Endothelial cell of umbilical vein (primary cell): Measurements from ENCODE around the gene DDX25.
"Not testable (repeated sequence)": the region's sequence is repeated elsewhere in the genome, so short reads cannot be mapped to it uniquely, and the experiment has no call there.

Experiments used
- MAX ChIP-seq: IDR thresholded peaks from 2 replicates; pipeline ENCODE4 v1.6.1; 2011; ENCODE audit not compliant: insufficient read depth, insufficient read length
- POLR2A ChIP-seq: IDR thresholded peaks from 2 replicates; pipeline ENCODE4 v1.6.1; 2012; ENCODE audit warnings: low read depth, mild to moderate bottlenecking, control low read depth, low read length
- TF ChIP-seq, protein P1 (sequence below), 2 donors: IDR thresholded peaks; 1 replicate in 1 of 2; 2 replicates in 1 of 2; pipeline ENCODE4 v1.5.1; 2011; ENCODE audit warnings: low read length in 2 of 2, mild to moderate bottlenecking in 2 of 2, moderate library complexity in 2 of 2, control low read depth in 1 of 2, inconsistent platforms in 1 of 2, low read depth in 1 of 2; ENCODE audit not compliant: insufficient read depth in 1 of 2; ENCODE audit errors: extremely low read depth in 1 of 2

DNA sequence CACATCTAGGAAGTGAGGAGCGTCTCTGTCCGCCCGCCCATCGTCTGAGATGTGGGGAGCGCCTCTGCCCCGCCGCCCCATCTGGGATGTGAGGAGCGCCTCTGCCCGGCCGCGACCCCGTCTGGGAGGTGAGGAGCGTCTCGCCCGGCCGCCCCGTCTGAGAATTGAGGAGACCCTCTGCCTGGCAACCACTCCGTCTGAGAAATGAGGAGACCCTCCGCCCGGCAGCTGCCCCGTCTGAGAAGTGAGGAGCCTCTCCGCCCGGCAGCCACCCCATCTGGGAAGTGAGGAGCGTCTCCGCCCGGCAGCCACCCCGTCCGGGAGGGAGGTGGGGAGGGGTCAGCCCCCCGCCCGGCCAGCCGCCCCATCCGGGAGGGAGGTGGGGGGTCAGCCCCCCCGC lies 41.5 kb upstream of the DDX25 start:
- TF ChIP-seq, protein P1, sequence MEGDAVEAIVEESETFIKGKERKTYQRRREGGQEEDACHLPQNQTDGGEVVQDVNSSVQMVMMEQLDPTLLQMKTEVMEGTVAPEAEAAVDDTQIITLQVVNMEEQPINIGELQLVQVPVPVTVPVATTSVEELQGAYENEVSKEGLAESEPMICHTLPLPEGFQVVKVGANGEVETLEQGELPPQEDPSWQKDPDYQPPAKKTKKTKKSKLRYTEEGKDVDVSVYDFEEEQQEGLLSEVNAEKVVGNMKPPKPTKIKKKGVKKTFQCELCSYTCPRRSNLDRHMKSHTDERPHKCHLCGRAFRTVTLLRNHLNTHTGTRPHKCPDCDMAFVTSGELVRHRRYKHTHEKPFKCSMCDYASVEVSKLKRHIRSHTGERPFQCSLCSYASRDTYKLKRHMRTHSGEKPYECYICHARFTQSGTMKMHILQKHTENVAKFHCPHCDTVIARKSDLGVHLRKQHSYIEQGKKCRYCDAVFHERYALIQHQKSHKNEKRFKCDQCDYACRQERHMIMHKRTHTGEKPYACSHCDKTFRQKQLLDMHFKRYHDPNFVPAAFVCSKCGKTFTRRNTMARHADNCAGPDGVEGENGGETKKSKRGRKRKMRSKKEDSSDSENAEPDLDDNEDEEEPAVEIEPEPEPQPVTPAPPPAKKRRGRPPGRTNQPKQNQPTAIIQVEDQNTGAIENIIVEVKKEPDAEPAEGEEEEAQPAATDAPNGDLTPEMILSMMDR (IDR thresholded peaks at IDR 0.05; ENCODE audit: extremely low read depth in 1 of 2, insufficient read depth in 1 of 2, low read depth in 1 of 2, low read length in 2 of 2) = not testable (repeated sequence)
- not testable (repeated sequence) for TF ChIP-seq MAX, POLR2A
